ENCODE results near the gene TSPAN33. TPM values are rescaled to one million over a fixed set of nuclear protein-coding genes. Genes with fewer than 3 reads are reported as not detected.

The TSPAN33 gene
- total RNA-seq (ENCODE audit: unreplicated experiment): 6.6 TPM
- long read RNA-seq: 0 reads

- H3K27ac Mint-ChIP-seq (ENCODE audit: unreplicated experiment): no peak within 1 kb of the TSS
- H3K9me3 Mint-ChIP-seq (ENCODE audit: unreplicated experiment): no peaks in the 10 kb centered on the region
- H3K4me3 Mint-ChIP-seq (ENCODE audit: unreplicated experiment): peak within 1 kb of the TSS; percentile 94
- no peaks in the 10 kb centered on the region for H3K36me3 Mint-ChIP-seq (ENCODE audit: unreplicated experiment)
- peaks cover 13% of the 10 kb centered on the region for H3K27me3 Mint-ChIP-seq (ENCODE audit: unreplicated experiment)
- H3K4me1 Mint-ChIP-seq (ENCODE audit: low read depth, unreplicated experiment): peaks cover 11% of the 10 kb centered on the region
- TF ChIP-seq CTCF (IDR thresholded peaks at IDR 0.05; ENCODE audit: partially characterized antibody, unreplicated experiment): no peak
- DNase-seq: peak; percentile 87
Observed at GRCh38 chr7:129144095-129144833, at the start of gene TSPAN33. TSPAN33 (plus strand) TSS chr7:129144707; CDS start chr7:129144981, 274 bp downstream.

- no peaks in the 10 kb centered on the region for H3K4me1 Mint-ChIP-seq (ENCODE audit: low read depth, unreplicated experiment)
- H3K4me3 Mint-ChIP-seq (ENCODE audit: unreplicated experiment): no peak overlapping the region
- DNase-seq: no peak
- H3K9me3 Mint-ChIP-seq (ENCODE audit: unreplicated experiment): no peaks in the 10 kb centered on the region
- H3K27me3 Mint-ChIP-seq (ENCODE audit: unreplicated experiment): peaks cover 2% of the 10 kb centered on the region
- TF ChIP-seq CTCF (IDR thresholded peaks at IDR 0.05; ENCODE audit: partially characterized antibody, unreplicated experiment): no peak
- no peak overlapping the region for H3K27ac Mint-ChIP-seq (ENCODE audit: unreplicated experiment)
- H3K36me3 Mint-ChIP-seq (ENCODE audit: unreplicated experiment): no peaks in the 10 kb centered on the region
Observed at GRCh38 chr7:129095258-129095657, 49.2 kb upstream of the TSPAN33 start.

GRCh38 chr7:129098409-129099084 is 46.0 kb upstream of the TSPAN33 start:
- Mint-ChIP-seq H3K4me1 (ENCODE audit: low read depth, unreplicated experiment) (peaks cover 9% of the 10 kb centered on the region), H3K9me3 (ENCODE audit: unreplicated experiment) (peaks cover 2% of the 10 kb centered on the region), H3K27me3 (ENCODE audit: unreplicated experiment) (no peaks in the 10 kb centered on the region), H3K36me3 (ENCODE audit: unreplicated experiment) (no peaks in the 10 kb centered on the region), H3K4me3 (ENCODE audit: unreplicated experiment) (no peak overlapping the region), H3K27ac (ENCODE audit: unreplicated experiment) (no peak overlapping the region)
- TF ChIP-seq CTCF (IDR thresholded peaks at IDR 0.05; ENCODE audit: partially characterized antibody, unreplicated experiment): no peak
- DNase-seq: no peak

- peaks cover 9% of the 10 kb centered on the region for H3K4me1 Mint-ChIP-seq (ENCODE audit: low read depth, unreplicated experiment)
- no peak for TF ChIP-seq CTCF (IDR thresholded peaks at IDR 0.05; ENCODE audit: partially characterized antibody, unreplicated experiment)
- no peaks in the 10 kb centered on the region for H3K36me3 Mint-ChIP-seq (ENCODE audit: unreplicated experiment)
- peaks cover 2% of the 10 kb centered on the region for H3K9me3 Mint-ChIP-seq (ENCODE audit: unreplicated experiment)
- H3K27ac Mint-ChIP-seq (ENCODE audit: unreplicated experiment): no peak overlapping the region
- H3K4me3 Mint-ChIP-seq (ENCODE audit: unreplicated experiment): no peak overlapping the region
- DNase-seq: no peak
- no peaks in the 10 kb centered on the region for H3K27me3 Mint-ChIP-seq (ENCODE audit: unreplicated experiment)
Observed at GRCh38 chr7:129100827-129101166, 43.7 kb upstream of the TSPAN33 start.

- no peak overlapping the region for H3K27ac Mint-ChIP-seq (ENCODE audit: unreplicated experiment)
- no peaks in the 10 kb centered on the region for H3K27me3 Mint-ChIP-seq (ENCODE audit: unreplicated experiment)
- peaks cover 9% of the 10 kb centered on the region for H3K4me1 Mint-ChIP-seq (ENCODE audit: low read depth, unreplicated experiment)
- H3K4me3 Mint-ChIP-seq (ENCODE audit: unreplicated experiment): no peak overlapping the region
- no peaks in the 10 kb centered on the region for H3K36me3 Mint-ChIP-seq (ENCODE audit: unreplicated experiment)
- peak; percentile 33 for DNase-seq
- TF ChIP-seq CTCF (IDR thresholded peaks at IDR 0.05; ENCODE audit: partially characterized antibody, unreplicated experiment): no peak
- H3K9me3 Mint-ChIP-seq (ENCODE audit: unreplicated experiment): peaks cover 2% of the 10 kb centered on the region
Observed at GRCh38 chr7:129101746-129102145, 42.8 kb upstream of the TSPAN33 start.
